Measurements from ENCODE around the gene SEPTIN5. TPM values are rescaled to one million over a fixed set of nuclear protein-coding genes. Genes with fewer than 3 reads are reported as not detected.

SEPTIN5 gene
- total RNA-seq, 2 experiments from 2014 or later = 0.71 to 0.75 TPM

DNA sequence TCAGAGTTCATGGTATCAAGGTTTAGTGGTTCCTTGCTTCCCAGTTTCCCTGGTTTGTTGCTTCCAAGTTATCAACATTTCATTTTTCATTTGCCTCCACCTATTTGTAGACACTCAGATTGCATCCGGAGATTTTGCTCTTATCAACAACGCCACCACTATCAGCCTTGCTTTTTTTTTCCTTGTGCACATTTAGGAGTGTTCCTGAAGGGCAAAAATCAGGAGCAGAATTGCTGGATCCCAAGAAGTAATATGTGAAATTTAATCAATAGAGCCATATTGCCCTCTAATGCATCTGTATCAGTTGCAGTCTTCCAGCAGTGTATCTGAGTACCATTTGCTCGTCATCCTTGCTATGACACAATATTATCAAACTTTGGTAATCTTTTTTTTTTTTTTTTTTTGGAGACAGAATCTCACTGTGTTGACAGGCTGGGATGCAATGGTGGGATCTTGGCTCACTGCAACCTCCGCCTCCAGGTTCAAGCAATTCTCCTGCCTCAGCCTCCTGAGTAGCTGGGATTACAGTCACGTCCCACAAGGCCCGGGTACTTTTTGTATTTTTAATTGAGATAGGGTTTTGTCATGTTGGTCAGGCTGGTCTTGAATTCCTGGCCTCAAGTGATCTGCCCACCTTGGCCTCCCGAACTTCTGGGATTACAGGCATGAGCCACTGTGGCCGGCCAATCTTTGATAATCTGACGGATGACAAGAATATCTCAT, 42.1 kb upstream of the SEPTIN5 start:
- POLR2A ChIA-PET = no interaction called here
- DNase-seq = no peak
- Histone ChIP-seq H3K27me3 (ENCODE audit: control insufficient read depth in 1 of 2, insufficient read depth in 2 of 2, low read length in 2 of 2) (peaks cover 0 to 3% of the 10 kb centered on the region in 2 experiments), H3K27ac (ENCODE audit: low read depth in 1 of 2, low read length in 2 of 2) (no peak overlapping the region), H3K4me1 (ENCODE audit: insufficient read depth, low read length) (no peaks in the 10 kb centered on the region), H3K36me3 (ENCODE audit: insufficient read depth, low read length) (no peaks in the 10 kb centered on the region), H3K4me3 (ENCODE audit: low read length) (no peak overlapping the region), H3K9me3 (ENCODE audit: control insufficient read depth in 1 of 2, insufficient read depth in 1 of 2, low read length in 2 of 2) (no peaks in the 10 kb centered on the region)
- H3K4me3 Mint-ChIP-seq = no peak overlapping the region
- H3K27me3 Mint-ChIP-seq = peaks cover 16% of the 10 kb centered on the region
- no peak for ATAC-seq (ENCODE audit: poor library complexity)
- no peaks in the 10 kb centered on the region for H3K9me3 Mint-ChIP-seq
- H3K36me3 Mint-ChIP-seq (ENCODE audit: low read depth) = no peaks in the 10 kb centered on the region
- H3K27ac Mint-ChIP-seq = no peak overlapping the region
- intact Hi-C loops (cut with DNase I, micrococcal nuclease) = no loop called here
- CTCF ChIA-PET = no interaction called here
- no peaks in the 10 kb centered on the region for H3K4me1 Mint-ChIP-seq (ENCODE audit: low read depth)
- TF ChIP-seq, protein P1, sequence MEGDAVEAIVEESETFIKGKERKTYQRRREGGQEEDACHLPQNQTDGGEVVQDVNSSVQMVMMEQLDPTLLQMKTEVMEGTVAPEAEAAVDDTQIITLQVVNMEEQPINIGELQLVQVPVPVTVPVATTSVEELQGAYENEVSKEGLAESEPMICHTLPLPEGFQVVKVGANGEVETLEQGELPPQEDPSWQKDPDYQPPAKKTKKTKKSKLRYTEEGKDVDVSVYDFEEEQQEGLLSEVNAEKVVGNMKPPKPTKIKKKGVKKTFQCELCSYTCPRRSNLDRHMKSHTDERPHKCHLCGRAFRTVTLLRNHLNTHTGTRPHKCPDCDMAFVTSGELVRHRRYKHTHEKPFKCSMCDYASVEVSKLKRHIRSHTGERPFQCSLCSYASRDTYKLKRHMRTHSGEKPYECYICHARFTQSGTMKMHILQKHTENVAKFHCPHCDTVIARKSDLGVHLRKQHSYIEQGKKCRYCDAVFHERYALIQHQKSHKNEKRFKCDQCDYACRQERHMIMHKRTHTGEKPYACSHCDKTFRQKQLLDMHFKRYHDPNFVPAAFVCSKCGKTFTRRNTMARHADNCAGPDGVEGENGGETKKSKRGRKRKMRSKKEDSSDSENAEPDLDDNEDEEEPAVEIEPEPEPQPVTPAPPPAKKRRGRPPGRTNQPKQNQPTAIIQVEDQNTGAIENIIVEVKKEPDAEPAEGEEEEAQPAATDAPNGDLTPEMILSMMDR (IDR thresholded peaks at IDR 0.05) = no peak

DNA sequence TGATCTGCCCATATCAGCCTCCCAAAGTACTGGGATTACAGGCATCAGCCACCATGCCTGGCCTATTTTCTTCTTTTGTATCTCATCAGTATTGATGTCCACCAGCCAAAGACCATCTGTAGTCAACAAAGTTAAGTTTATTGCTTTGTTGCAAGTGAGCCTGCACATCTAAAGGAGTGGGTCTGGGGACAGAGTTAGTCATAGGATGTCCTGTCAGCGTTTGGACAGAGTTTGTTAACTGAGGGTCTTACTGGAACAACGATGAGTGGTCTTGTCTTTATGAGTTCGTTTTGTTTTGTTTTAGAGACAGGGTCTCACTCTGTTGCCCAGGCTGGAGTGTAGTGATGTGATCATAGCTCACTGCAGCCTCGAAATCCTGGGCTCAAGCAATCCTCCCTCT, 40.6 kb upstream of the SEPTIN5 start:
- intact Hi-C loops (cut with DNase I, micrococcal nuclease) = no loop called here
- H3K4me1 ChIP-seq (ENCODE audit: insufficient read depth, low read length) = no peaks in the 10 kb centered on the region
- POLR2A ChIA-PET = no interaction called here
- TF ChIP-seq, protein P1 (IDR thresholded peaks at IDR 0.05) = no peak
- no peak overlapping the region for H3K4me3 ChIP-seq (ENCODE audit: low read length)
- H3K27ac Mint-ChIP-seq = no peak overlapping the region
- ATAC-seq (ENCODE audit: poor library complexity) = no peak
- no peaks in the 10 kb centered on the region for H3K9me3 ChIP-seq (ENCODE audit: control insufficient read depth in 1 of 2, insufficient read depth in 1 of 2, low read length in 2 of 2)
- no peaks in the 10 kb centered on the region for H3K9me3 Mint-ChIP-seq
- no peak overlapping the region for H3K27ac ChIP-seq (ENCODE audit: low read depth in 1 of 2, low read length in 2 of 2)
- peaks cover 4 to 5% of the 10 kb centered on the region in 2 experiments for H3K27me3 ChIP-seq (ENCODE audit: control insufficient read depth in 1 of 2, insufficient read depth in 2 of 2, low read length in 2 of 2)
- H3K4me3 Mint-ChIP-seq = no peak overlapping the region
- CTCF ChIA-PET = no interaction called here
- H3K36me3 Mint-ChIP-seq (ENCODE audit: low read depth) = no peaks in the 10 kb centered on the region
- DNase-seq = no peak
- no peaks in the 10 kb centered on the region for H3K4me1 Mint-ChIP-seq (ENCODE audit: low read depth)
- no peaks in the 10 kb centered on the region for H3K36me3 ChIP-seq (ENCODE audit: insufficient read depth, low read length)
- H3K27me3 Mint-ChIP-seq = peaks cover 19% of the 10 kb centered on the region

DNA sequence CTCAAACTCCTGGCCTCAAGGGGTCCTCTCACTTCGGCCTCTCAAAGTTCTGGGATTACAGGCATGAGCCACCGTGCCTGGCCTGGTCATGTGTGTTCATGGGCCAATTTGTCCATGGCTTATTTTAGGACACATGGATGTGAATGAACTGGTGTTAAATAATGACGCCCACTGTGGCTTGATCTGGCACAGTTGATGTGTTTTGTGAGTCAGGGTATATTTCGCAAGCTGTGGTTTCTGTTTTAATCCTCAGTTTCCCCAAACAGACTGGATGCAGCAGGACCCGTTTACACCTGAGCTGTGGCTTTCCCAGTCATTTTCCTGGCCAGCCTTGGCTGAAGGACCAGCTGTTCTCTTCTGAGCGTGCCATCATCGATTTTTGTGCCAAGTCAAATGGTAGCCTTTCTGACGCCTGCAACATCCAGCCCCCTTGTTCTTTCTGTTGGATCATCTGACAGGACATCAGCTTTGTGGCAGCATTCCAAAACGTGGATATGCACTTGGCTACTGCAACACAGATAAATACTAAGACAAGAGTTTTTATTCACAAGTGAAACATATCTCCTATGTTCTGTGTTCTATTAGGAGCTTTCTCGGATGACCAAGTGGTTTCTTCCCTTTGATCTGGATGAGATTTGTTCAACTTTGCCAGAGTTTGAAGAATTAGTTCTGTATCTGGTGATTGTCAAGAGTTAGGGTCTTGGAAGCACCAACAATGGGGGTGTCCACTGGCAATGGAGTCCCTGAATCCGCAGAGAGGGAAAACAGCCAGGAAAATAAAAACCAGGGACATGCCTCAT, 40.0 kb upstream of the SEPTIN5 start:
- no peaks in the 10 kb centered on the region for H3K9me3 Mint-ChIP-seq
- H3K36me3 Mint-ChIP-seq (ENCODE audit: low read depth) = no peaks in the 10 kb centered on the region
- DNase-seq (no peak), ATAC-seq (ENCODE audit: poor library complexity) (no peak)
- H3K27ac ChIP-seq (ENCODE audit: low read depth in 1 of 2, low read length in 2 of 2) = no peak overlapping the region
- H3K9me3 ChIP-seq (ENCODE audit: control insufficient read depth in 1 of 2, insufficient read depth in 1 of 2, low read length in 2 of 2) = no peaks in the 10 kb centered on the region
- no peaks in the 10 kb centered on the region for H3K4me1 Mint-ChIP-seq (ENCODE audit: low read depth)
- peaks cover 23% of the 10 kb centered on the region for H3K27me3 Mint-ChIP-seq
- intact Hi-C loops (cut with DNase I, micrococcal nuclease) = no loop called here
- no peaks in the 10 kb centered on the region for H3K36me3 ChIP-seq (ENCODE audit: insufficient read depth, low read length)
- H3K27ac Mint-ChIP-seq = no peak overlapping the region
- peaks cover 7 to 8% of the 10 kb centered on the region in 2 experiments for H3K27me3 ChIP-seq (ENCODE audit: control insufficient read depth in 1 of 2, insufficient read depth in 2 of 2, low read length in 2 of 2)
- no peaks in the 10 kb centered on the region for H3K4me1 ChIP-seq (ENCODE audit: insufficient read depth, low read length)
- no peak overlapping the region for H3K4me3 ChIP-seq (ENCODE audit: low read length)
- CTCF ChIA-PET = no interaction called here
- H3K4me3 Mint-ChIP-seq = no peak overlapping the region
- TF ChIP-seq, protein P1 (IDR thresholded peaks at IDR 0.05) = no peak
- POLR2A ChIA-PET = no interaction called here

All from CD4-positive, alpha-beta T cell (primary cell).